K562 (cell line): ENCODE results near the gene PLA2G4F. TPM values are rescaled to one million over a fixed set of nuclear protein-coding genes. Genes with fewer than 3 reads are reported as not detected.

Source experiments
- ATAC-seq: fragments of 200-7000 bp; cut with Tn5 transposase; 3 replicates; pipeline ENCODE4 v1.9.1; 2020; ENCODE audit warnings: moderate library complexity
- BruUV-seq: library from RNA; stranded (reverse); fragments of 400-500 nt; replicated peaks from 2 replicates; lab custom pipeline; 2021; lab: Mats Ljungman, UMichigan
- CTCF ChIA-PET: fragments of 300-600 bp; formaldehyde crosslinking; extraction: SDS; loops from one replicate; lab custom pipeline; 2021; ENCODE audit warnings: low intra/inter-chr PET ratio; lab: Yijun Ruan, JAX
- POLR2A ChIA-PET: fragments of 300-600, 350-650 bp; sonication (Branson Sonifier 250); formaldehyde crosslinking; extraction: SDS; loops from one replicate; lab custom pipeline; 2021; ENCODE audit warnings: antibody characterized with exemption, inconsistent platforms; lab: Yijun Ruan, JAX
- DNase-seq, 4 experiments: peaks; one replicate each; pipeline versions ENCODE4 v3.0.0 to v3.0.0-alpha.2; 2011 to 2018; ENCODE audit warnings: low spot score in 3 of 4, mixed read lengths in 3 of 4; ENCODE audit errors: extremely low read depth in 1 of 4
- FAIRE-seq: peaks from 2 replicates; lab custom pipeline; 2011; peaks lifted over from hg19 to GRCh38; lab: Jason Lieb, UNC
- H2AFZ ChIP-seq: 2 replicates; pipeline ENCODE4 v1.6.0; 2011; ENCODE audit warnings: low read depth, low read length, control low read depth, inconsistent platforms
- H3K27ac ChIP-seq: fragments of 200-600 bp; 3 replicates; pipeline ENCODE4 v1.8.0; 2011; ENCODE audit warnings: low read depth, mild to moderate bottlenecking, control low read depth, inconsistent platforms, low read length, moderate library complexity, mixed read lengths; ENCODE audit errors: extremely low read depth
- H3K27me3 ChIP-seq, 2 experiments: fragments of 300-600 bp in 1 of 2; 2 replicates in 1 of 2; 3 replicates in 1 of 2; pipeline versions ENCODE4 v1.6.0 to v1.8.0; 2011; ENCODE audit warnings: inconsistent platforms in 2 of 2, low read length in 2 of 2, mild to moderate bottlenecking in 1 of 2, mixed read lengths in 1 of 2, moderate library complexity in 1 of 2; ENCODE audit not compliant: control insufficient read depth in 2 of 2, insufficient read depth in 2 of 2
- H3K36me3 ChIP-seq: fragments of 300-600 bp; 3 replicates; pipeline ENCODE4 v1.8.0; 2011; ENCODE audit warnings: mild to moderate bottlenecking, low read length, inconsistent platforms; ENCODE audit not compliant: control insufficient read depth, insufficient read depth
- H3K4me1 ChIP-seq, 2 experiments: fragments of 200-600 bp in 1 of 2; replicated peaks in 1 of 2; 2 replicates in 1 of 2; 3 replicates in 1 of 2; pipeline versions ENCODE4 v1.5.1 to v1.8.0; 2011; ENCODE audit warnings: inconsistent platforms in 2 of 2, low read length in 2 of 2, mild to moderate bottlenecking in 1 of 2, mixed read lengths in 1 of 2, moderate library complexity in 1 of 2; ENCODE audit not compliant: control insufficient read depth in 2 of 2, insufficient read depth in 2 of 2
- H3K4me2 ChIP-seq: 2 replicates; pipeline ENCODE4 v1.6.1; 2011; ENCODE audit warnings: low read length, control low read depth, inconsistent platforms, mixed read lengths; ENCODE audit not compliant: insufficient read depth
- H3K4me3 ChIP-seq: fragments of 200-600 bp; sonication (generic), shearing (Covaris generic); 2 replicates; pipeline ENCODE4 v1.5.1; 2016; ENCODE audit warnings: control low read depth, inconsistent platforms
- H3K79me2 ChIP-seq: fragments of 200-600 bp; 3 replicates; pipeline ENCODE4 v1.8.0; 2011; ENCODE audit warnings: low read length, inconsistent platforms; ENCODE audit not compliant: control insufficient read depth, insufficient read depth
- H3K9ac ChIP-seq, 2 experiments: 2 replicates each; pipeline versions ENCODE4 v1.6.0 to v1.6.1; 2011; ENCODE audit warnings: low read depth in 2 of 2, low read length in 2 of 2, control low read depth in 1 of 2, inconsistent platforms in 1 of 2, mild to moderate bottlenecking in 1 of 2, mixed read lengths in 1 of 2; ENCODE audit not compliant: insufficient read depth in 1 of 2
- H3K9me1 ChIP-seq: one replicate; pipeline ENCODE4 v1.6.0; 2011; ENCODE audit warnings: inconsistent platforms, mild to moderate bottlenecking, low read length, moderate library complexity; ENCODE audit not compliant: control insufficient read depth, insufficient read depth
- H3K9me3 ChIP-seq: replicated peaks from 2 replicates; pipeline ENCODE4 v1.5.1; 2011; ENCODE audit warnings: low read depth, low read length, inconsistent platforms; ENCODE audit not compliant: control insufficient read depth, insufficient read depth
- H4K20me1 ChIP-seq: replicated peaks from 2 replicates; pipeline ENCODE4 v1.6.1; 2011; ENCODE audit warnings: low read length, inconsistent platforms, mixed read lengths; ENCODE audit not compliant: control insufficient read depth, insufficient read depth
- PTTG1 ChIP-seq: fragments of 450-650 bp; IDR thresholded peaks from 2 replicates; pipeline ENCODE4 v1.6.1; 2016; ENCODE audit warnings: low read depth, mild to moderate bottlenecking, missing genetic modification characterization, missing compliant biosample characterization
- RREB1 ChIP-seq: fragments of 250-450 bp; sonication (Bioruptor Pico); IDR thresholded peaks from 2 replicates; pipeline ENCODE4 v1.4.0; 2020
- ZNF766 ChIP-seq: fragments of 200-800 bp; sonication (Bioruptor generic); conservative IDR thresholded peaks from 2 replicates; pipeline ENCODE4 v1.6.1; 2016; ENCODE audit warnings: missing genetic modification characterization, missing compliant biosample characterization
- WGBS: fragments of 100-300 bp; shearing (Covaris generic); methylation state at CpG from one replicate; pipeline ENCODE4 v1.1.6; 2016; ENCODE audit warnings: low coverage, mixed read lengths; ENCODE audit not compliant: insufficient coverage; ENCODE audit errors: missing lambda C conversion rate; 5-methylcytosine and 5-hydroxymethylcytosine counted together
- in situ Hi-C: fragments of 300-500 bp; cut with MboI; formaldehyde crosslinking; loops from 4 replicates; pipeline ENCODE4 v1.15.0; 2018; ENCODE audit warnings: inconsistent platforms, mixed read lengths
- intact Hi-C: fragments of 100-400 bp; cut with micrococcal nuclease; formaldehyde crosslinking; loops from 2 replicates; pipeline ENCODE4 v1.14.2; 2022
- polyA plus RNA-seq, 8 experiments: library from polyadenylated mRNA; depleted of rRNA in 4 of 8; stranded (reverse) in 5 of 8; unstranded in 3 of 8; fragments of >200 nt; fragmentation: Nextera tagmentation in 2 of 8; fragmentation: Illumina TruSeq in 1 of 8; extraction: Ambion mirVana in 2 of 8; extraction: Trizol in 1 of 8; gene quantifications; 2 replicates each; pipeline versions ENCODE4 v1.2.1 to v1.2.3, GENCODE V29; 2011 to 2014; ENCODE audit warnings: inconsistent platforms in 1 of 8, missing spikeins in 1 of 8
- total RNA-seq, 7 experiments: library from RNA; depleted of rRNA in 6 of 7; stranded (reverse); fragments of >200 nt in 6 of 7; fragmentation: Illumina TruSeq in 2 of 7; extraction: Trizol in 2 of 7; gene quantifications; 2 replicates each; pipeline versions ENCODE4 v1.2.1 to v1.2.3, GENCODE V29; 2011 to 2021; ENCODE audit warnings: low replicate concordance in 1 of 7

The PLA2G4F gene
- total and polyA plus RNA-seq, 9 of the 15 experiments (the other 6 are each of a cell fraction or from before 2014, with no cell fraction given): 0.02 TPM; not detected in 8

DNA sequence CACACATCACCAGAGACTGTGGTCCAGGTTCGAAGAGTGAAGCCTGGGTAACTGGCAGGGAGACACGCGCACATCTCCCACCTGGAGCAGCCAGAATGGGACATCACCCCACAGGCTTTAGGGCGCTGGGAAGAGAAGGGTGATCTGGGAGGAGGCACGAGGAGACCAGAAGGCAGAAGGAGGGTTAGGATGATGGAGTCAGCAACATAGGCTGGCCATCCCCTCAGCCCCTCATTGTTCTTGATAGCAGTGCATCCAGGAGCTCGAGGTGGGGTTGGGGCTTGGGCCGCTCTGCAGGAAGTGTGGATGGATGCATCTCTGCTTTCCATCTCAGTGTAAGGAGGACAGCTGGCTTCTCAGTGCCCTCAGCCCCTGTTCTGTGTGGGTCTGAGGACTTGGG lies 15.2 kb downstream of the PLA2G4F start (continued):
- TF ChIP-seq RREB1 (CRISPR knock-in tag): no peak
- no peak for TF ChIP-seq PTTG1 (tag)

DNA sequence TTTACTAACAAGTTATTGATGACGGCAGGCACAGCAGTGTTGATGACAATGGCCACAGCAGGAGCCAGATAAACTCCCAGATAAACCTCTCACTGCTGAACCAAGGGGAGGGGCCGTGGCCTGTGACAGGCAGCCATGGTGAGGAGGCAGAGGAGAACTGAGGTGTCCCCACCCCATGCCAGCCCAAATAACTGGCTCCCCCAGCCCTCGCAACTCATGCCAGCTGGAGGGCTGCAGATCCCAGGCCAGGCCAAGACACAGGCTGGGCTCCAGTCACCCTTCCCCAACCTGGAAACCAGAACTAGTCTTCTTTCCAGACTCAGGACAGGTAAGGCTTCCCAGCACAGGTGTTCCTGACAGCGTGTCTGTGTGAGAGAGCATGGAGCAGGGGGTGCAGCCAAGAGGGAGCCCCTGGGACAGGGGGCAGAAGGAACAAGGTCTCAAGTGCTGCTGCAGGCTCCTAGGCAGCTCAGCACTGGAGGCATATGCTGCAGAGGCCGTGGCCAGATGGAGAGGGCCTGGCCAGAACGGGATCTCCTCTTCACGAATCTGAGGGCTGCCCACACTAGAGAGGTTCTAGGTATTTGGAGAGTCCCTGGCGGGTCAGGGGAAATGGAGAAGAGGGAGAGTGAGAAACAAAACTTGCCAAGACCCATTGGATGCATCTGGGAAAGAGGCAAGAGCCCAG lies 15.9 kb downstream of the PLA2G4F start:
- intact Hi-C loops (no loop called here), in situ Hi-C loops (loop anchor here (10.0 kb wide), 1 partner anchor 244 kb away; no protein-coding TSS in a partner anchor)
- BruUV-seq: no TSS peak
- no peak overlapping the region for H3K27ac ChIP-seq
- H3K4me1 ChIP-seq: peaks cover 5 to 8% of the 10 kb centered on the region in 2 experiments; a peak in 3 of 5 replicates
- no peaks in the 10 kb centered on the region for H3K79me2 ChIP-seq
- DNase-seq (no peak), FAIRE-seq (no peak), ATAC-seq (no peak)
- 2% methylated on average over 8 of the region's 8 CpGs for WGBS
- POLR2A ChIA-PET: no interaction called here
- CTCF ChIA-PET: interaction anchor here (0.6 kb wide), 1 partner anchor 55 kb away, joined by 4 read pairs; no protein-coding TSS in a partner anchor
- H4K20me1 ChIP-seq: no peaks in the 10 kb centered on the region
- no peaks in the 10 kb centered on the region for H3K9me1 ChIP-seq
- no peak overlapping the region for H3K4me3 ChIP-seq
- H2AFZ ChIP-seq: no peak overlapping the region
- no peak overlapping the region for H3K4me2 ChIP-seq
- no peaks in the 10 kb centered on the region for H3K36me3 ChIP-seq
- H3K27me3 ChIP-seq: peaks cover 17 to 56% of the 10 kb centered on the region in 2 experiments; a peak in 4 of 5 replicates
- H3K9ac ChIP-seq: no peak overlapping the region
- H3K9me3 ChIP-seq: no peaks in the 10 kb centered on the region
- peak; percentile 83 for TF ChIP-seq ZNF766 (CRISPR knock-in tag)
